GM21723 (cell line): Measurements from ENCODE around the gene PGBD5.
"Not testable (repeated sequence)": the region's sequence is repeated elsewhere in the genome, so short reads cannot be mapped to it uniquely, and the experiment has no call there.

Source experiments
- ATAC-seq: cut with Tn5 transposase; IDR thresholded peaks from one replicate; pipeline ENCODE4 v1.9.1; 2021; ENCODE audit warnings: mild to moderate bottlenecking, moderate library complexity; ENCODE audit not compliant: unreplicated experiment

The PGBD5 gene

DNA sequence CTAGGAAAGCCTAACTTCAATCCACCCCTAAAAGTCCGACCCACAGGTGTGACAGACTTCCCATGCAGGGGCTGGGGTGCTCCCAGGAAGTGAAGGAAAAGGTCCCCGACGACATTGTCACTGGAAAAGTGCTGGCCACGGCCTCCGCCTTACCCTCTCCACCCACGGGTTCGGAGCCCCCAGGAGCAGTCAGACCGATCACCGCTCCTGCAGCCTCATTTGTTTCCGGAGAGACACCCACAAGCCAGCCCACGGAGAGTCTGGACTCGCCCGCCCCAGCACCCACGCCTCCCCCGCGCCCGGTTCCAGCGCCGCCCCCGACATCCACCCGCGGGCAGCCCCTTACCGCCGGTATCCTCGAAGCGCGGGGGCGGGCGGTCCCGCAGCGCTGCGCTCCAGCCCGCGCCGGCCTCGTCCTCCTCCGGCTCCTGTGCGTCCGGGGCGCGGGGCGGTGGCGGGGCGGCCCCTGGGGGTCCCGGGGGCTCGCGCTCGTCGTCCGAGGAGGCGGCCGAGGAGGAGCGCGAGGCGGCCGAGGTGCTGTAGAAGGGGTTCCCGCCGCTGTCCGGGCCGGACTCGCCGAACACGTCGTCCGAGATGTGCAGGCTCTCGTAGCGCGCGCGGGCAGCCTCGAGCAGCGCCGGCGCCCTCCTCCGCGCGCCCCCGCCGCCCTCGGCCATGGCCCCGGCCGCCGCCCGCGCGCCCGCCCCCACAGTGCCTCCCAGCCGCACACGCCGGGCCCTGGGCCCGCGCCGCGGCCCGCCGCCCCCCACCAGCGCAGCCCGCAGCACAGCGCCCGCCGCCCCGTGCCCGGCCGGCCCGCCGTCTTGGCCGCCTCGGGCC lies 660 bp downstream of the PGBD5 start:
- ATAC-seq = peak; percentile 11

DNA sequence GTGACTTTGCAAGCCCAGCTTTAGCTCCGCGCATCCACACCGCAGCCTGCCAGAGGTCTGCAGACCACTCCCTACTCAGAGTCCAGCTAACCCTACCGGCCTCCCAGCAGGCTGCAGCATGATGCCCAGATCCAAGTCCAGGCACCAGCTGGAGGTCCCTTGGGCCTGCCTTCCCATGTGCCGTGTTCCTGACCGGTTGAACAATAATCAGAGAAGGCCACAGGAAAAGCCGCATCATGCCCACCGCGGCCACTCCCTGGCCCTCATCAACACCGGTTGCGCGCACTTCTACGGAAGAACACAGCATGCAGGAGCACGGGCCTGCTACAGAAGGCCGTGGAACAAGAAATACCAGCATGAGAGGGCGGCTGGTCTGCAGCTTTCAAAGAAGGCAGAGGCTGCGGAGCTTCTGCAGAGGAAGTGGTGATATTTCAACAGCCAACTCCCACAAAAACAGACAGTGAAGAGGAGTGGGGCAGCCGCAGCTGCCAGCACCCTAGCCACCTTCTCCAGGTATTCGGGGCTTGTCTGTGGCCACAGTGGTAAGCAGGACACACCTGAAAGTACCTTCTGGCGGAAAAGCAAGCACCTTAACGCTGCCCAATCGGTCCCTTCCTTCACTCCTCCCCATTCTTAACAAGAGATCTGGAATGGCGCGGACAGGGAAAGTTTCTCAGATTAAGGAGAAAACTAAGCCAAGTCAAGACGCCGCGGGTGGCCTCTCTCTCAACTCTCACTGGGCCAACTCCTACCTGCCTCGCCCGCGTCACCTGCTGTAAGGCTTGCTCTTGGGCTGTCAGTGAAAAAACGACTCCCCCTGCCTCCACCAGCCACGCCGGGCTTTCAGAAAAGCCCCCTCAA lies 1.5 kb downstream of the PGBD5 start:
- ATAC-seq = no peak

DNA sequence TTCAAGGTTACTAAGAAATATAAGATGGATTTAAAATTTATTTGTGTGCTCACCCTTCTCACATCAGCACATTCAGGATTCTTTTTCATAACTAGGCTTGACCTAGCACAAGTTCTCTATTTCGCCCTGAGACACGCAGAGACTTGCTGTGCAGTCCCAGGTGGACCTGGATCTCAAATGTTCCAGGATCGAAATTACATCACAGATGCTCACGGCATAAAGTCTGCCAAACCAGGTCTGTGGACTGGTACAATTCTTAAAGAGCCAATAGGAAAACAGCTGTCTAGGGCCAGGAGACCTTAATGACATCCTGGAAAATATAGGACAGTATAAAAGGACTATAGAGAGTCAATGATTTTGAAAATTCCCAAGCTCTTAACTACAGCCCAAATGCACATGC lies 2.2 kb downstream of the PGBD5 start:
- no peak for ATAC-seq

DNA sequence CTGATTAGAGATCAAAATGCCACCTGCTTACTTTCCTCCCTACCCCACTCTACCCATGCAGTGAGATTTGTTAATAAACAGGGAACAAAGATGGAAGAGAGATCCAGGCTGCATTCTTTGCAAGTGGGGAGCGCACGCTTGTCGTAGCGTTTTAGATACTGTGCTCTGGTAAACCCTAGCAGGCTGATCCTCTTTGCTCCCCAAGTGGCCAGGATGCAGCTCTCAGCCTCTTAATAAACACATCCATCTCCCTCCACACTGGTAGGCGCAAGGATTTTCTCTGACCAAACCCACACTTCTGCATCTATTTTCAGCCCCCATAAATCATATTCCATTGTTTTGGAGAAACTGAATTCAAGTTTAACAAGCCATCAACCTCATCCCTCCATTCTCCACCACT lies 2.9 kb downstream of the PGBD5 start:
- no peak for ATAC-seq

DNA sequence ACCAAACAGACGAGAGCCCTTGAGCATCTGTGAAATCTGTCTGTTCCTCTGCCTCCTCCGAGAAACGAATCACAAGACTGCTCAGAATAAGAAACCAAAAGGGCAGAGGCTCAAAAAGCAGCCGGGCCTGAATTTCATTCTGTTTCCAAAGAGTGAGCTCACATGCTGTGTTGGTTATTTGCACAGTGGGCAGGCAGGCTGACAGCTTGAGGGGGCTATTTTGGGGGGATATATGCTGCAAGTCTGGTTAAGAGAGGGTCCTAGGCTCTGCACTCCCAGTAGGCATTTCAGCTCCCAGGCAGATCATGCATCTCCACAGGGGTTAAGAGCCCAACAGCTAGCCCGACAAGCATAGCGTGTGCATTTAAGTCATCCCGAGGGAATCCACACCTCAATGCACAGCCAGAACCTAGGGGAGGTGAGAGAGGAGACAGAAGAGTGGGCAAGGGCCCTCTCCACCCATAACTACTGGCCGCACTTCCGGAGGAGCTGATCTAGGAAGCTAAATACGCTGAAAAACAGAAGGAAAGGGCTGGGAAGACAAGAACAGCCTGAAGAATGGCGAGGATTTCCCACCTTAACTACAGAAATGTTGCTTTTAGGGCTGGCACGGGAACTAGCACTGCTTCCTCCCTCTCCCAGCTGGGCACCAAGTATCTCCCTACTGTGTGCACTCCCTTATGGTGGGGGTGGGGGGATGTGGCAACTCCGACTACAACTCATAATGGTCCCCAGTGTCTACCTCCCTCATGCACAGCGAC lies 3.7 kb downstream of the PGBD5 start:
- ATAC-seq = no peak

DNA sequence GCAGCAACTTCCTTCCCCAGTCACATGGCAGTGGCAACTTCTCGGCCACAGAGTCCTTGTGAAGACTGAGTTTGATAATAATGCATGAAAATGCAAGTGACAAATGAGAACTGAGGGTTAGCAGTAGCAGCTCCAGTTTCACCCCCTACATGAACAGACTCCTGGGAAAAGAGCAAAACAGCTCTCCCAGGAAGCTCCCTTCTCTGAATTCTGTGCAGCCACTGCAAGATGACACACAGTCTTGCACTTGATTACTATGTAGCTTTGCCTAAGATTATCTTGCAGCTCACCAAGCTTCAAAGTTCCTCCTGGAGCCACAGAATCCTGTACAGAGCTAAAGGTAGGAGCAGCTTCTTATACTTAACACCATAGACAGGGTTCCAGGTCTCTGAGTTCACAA lies 4.7 kb downstream of the PGBD5 start:
- ATAC-seq = no peak

DNA sequence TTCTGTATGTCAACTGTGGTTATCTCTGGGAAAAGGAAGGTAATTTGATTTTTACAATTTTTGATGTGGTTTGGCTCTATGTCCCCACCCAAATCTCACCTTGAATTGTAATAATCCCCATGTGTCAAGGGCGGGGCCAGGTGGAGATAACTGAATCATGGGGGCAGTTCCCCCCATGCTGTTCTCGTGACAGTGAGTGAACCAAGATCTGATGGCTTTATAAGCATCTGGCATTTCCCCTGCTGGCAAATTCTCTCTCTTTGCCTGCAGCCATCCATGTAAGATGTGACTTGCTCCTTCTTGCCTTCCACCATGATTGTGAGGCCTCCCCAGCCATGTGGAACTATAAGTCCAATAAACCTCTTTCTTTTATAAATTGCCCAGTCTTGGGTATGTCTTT lies 5.8 kb downstream of the PGBD5 start:
- not testable (repeated sequence) for ATAC-seq

DNA sequence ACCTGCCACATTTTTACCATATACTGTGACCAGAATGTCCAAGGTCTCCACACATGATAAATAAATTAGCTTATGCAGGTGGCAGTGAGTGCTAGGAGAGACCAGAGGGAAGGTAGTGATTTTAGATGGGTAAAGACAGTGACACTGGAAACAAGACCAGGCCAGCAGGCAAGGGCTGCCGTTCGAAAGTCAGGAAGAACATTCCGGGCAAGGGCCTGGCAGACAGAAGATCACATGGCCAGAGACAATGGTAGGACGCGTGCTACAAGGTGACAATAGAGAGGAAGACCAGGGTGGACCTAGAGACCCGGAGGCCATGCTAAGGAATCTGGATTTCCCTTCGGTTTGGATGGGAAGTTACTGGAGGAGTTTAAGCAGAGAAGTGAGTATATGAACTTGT lies 9.7 kb downstream of the PGBD5 start:
- no peak for ATAC-seq

DNA sequence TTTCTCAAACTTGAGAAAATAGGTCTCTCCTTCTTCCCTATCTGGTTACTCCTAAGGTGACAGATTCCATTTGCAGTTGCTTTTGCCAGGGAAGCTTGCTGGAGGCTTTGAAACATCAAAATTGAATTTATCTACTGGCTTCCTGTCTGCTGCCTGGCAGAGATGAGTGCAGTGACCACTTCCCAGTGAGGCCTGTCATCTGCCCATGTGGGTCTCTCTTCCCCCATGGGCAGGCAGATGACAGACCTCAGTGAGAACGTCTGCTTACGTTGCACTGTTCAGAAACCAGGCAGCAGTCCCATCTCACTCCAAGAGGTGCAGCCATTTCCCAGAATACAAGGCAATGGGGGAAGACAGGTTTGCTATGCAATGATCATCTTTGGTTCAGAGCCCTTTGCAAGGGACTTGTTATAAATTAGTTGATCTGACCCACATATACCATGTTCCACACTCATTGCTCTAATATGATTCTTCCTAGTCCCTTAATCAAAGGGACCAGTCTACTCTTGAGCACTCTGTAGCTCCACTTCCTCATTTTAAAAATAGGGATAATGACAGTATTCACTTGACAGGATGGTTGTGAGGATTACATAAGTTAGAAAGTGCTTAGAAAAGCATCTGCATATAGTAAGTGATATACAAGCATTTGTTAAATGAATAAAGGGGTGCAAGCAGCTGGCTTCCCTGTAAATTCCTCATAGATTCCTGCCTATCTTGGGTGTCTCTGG lies 10.6 kb downstream of the PGBD5 start:
- ATAC-seq = no peak

DNA sequence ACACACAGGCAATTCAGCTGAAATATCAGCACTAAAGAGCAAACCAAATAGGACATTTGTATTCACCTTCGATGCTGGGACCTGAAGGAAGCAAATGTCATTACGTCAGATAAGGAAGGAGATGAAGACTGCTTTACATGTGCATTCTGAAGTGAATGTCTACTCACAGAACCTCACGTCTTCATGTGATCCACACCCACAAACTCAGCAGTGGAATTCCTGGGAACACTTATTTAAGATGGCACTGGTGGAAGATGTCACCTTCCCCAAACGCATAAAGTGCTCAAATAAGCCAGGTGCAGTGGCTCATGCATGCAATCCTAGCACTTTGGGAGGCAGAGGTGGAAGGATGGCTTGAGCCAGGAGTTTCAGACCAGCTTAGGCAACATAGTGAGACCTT lies 11.4 kb downstream of the PGBD5 start:
- no peak for ATAC-seq

DNA sequence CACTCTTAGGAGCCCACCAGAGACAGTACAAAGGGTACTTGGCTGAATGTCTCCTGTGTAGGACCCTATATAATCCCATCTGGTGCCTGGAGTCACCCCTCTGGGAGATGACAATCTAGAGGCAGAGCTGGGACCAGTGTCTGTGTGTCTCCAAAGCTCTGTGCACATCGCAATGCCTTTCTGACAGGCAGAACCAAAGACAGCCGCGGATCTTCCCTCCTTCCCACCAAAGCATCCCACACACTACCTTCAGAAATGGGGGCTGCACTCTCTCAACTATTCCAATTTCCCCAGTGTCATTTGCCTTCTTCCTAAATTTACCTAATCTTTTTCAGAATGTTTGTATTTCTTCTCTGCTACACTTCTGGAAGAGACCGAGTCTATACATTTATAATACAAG lies 12.0 kb downstream of the PGBD5 start:
- no peak for ATAC-seq

DNA sequence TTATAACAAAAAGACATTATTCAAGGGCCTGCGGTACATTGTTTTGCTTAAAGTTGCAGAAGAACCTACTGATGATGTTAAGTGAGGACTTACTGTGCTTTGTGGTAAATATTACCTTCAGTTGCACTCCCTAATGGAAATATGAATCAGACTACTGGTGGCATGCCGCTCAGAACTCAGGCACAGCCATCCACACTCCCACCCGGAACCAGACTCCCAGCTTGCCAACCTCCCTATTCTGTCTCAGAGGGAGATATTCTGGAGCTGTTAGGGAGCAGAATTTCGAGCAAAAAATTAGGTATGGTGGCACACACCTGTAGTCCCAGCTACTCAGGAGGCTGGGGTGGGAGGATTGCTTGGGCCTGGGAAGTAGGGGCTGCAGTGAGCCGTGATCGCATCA lies 13.1 kb downstream of the PGBD5 start:
- no peak for ATAC-seq

DNA sequence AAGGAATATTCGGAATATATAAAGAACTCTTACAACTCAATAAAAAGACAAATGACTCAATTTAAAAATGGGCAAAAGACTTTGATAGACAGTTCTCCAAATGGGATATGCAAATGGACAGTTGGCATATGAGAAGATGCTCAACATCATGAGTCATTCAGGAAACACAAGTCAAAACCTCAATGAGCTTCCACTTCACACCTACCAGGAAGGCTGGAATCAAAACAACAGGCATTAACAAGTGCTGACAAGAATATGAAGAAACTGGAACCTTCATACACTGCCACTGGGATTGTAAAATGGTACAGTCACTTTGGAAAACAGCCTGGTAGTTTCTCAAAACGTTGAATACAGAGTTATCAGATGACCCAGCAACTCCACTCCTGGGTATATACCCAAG lies 17.2 kb downstream of the PGBD5 start:
- ATAC-seq = no peak

DNA sequence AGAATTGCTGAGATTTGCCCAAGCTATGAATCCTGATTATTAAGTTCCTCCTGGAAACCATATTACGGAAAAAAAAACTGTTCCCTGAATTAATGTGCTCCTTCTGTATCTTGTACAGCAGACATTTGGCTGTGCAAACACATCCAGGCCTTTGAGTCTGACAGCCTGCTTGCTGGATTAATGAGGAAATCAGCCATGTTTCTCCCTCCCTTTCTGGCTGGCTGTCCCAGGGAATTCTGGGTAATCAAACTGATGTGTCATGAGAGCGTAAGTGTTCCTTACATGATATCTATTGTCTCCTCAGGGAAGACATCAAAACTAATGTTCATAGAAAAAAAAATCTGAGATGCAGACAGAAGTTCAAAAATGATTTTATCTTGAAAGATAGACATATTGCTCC lies 18.8 kb downstream of the PGBD5 start:
- no peak for ATAC-seq

DNA sequence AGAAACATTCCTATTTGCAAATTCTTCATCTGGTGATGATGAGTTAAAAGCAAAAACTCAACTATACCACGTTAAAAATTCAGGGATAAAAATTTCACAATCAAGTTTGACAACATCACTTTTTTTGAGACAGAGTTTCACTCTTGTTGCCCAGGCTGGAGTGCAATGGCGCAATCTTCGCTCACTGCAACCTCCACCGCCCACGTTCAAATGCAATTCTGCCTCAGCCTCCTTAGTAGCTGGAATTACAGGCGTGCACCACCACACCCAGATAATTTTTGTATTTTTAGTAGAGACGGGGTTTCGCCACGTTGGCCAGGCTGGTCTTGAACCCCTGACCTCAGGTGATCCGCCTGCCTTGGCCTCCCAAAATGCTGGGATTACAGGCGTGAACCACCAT lies 19.4 kb downstream of the PGBD5 start:
- ATAC-seq = not testable (repeated sequence)

DNA sequence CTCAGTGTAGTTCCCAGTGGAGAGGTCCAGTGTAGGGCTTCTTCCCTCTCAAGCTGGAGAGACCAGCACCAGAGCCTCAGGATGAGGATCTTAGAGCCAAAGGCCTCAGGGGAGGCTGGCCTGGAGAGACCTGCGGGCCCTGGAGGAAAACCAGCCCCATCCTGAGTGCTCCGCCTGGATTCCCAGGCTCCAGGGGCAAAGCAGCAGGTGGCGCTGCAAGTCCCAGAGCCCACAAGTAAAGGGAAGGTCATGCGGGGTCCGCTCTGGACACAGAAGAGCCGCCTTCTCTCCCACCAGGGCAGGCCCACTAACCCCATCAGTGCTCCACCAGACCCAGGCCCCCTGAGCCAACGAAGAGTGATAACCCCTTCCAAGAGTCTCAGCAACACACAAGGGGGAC lies 22.7 kb downstream of the PGBD5 start:
- no peak for ATAC-seq

DNA sequence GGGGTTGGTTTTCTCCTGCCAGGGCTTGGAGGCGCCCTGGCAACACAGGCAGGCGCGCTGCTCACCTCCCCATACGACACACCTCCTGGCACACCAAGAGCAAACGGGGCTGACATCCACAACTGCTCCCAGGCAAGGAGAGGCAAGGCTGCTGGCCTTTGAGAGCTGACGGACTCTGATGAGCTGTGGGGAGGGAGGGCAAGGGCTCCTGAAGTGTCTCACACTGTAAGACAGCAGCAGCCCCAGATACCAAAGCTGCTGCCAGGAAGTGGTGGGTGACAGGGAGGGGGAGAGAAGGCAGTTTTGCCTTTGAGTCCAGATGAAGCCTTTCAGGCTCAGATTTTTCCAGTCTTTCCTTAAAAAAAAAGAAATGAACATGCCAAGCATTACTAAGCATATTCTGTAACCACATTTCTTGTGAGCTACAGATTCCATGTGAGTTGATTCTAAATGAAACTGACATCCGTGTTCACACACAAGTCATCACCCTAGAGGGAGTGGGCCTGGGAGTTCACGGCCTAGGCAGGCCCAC lies 24.3 kb downstream of the PGBD5 start:
- ATAC-seq = no peak

DNA sequence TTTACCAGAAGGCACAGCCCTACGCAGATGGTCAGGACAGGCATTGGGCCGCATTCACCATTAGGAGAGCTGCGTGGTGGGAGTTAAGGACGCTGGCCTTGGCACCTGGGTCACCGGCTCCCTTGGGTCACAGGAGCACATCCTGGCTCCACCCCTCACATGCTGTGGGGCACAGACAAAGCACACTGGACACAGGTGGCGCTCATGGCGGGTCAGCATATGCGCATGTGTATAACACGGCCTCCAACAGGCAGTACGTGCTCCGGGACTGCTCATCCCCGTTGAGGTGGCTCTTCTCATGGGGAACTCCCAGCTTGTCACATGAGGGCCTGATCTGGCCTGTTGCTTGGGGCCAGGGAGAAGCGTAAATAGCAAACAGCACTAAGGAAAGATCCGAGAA lies 25.0 kb downstream of the PGBD5 start:
- ATAC-seq = no peak

DNA sequence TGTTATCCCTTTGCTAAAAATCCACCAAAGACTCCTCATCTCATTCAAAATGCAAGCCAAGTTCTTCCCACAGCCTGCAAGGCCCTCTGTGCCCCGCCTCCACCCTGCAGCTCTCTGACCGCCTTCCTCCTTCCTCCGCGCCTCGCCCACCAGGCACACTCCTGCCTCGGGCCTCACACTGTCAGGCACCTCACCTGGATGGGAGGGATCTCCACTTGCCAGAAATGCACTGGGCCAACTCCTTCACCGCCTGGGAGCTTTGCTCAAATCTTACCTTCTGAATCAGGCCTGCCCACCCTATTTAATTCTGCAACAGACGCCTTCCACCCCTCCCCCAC lies 26.2 kb downstream of the PGBD5 start:
- no peak for ATAC-seq

DNA sequence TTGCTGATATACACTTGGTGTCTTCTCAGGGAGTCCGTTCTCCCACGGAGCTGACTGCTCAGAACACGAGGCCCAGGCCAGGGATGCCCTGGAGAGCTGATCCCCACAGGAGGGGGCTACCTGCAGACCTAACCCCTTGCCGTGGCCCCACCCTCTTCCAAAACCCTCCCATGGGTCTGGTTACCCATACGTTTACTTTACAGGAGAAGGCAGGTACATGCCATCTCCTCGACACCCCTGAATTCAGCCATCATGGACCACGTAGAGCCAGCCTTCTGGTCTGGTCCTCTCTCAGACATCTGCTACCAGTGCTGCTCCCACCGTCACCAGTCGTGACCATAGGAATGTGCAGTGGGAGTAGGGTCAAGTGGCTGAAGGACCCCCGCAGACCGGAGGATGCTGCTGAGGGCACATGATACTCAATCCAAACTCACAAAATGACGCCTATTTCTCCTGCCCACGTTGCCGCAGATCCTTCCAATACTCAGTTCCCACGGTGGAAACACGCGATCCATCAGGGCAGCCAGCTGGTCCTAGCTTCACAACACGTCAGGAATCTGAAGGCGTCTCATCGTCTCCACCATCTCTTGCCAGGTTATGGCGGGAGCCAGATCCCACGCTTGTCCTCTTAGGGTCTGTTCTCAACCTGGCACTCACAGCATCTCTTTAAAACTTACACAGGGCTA lies 26.7 kb downstream of the PGBD5 start:
- no peak for ATAC-seq
